HEK293 (cell line): Measurements from ENCODE around the gene GPR158.

Source experiments
- CTCF ChIA-PET: fragments of 350-600 bp; formaldehyde crosslinking; extraction: SDS; loops from one replicate; lab custom pipeline; 2021; ENCODE audit warnings: antibody characterized with exemption; lab: Yijun Ruan, JAX
- POLR2A ChIA-PET: fragments of 300-600 bp; formaldehyde crosslinking; extraction: SDS; loops from one replicate; lab custom pipeline; 2020; ENCODE audit warnings: antibody characterized with exemption, inconsistent platforms; lab: Yijun Ruan, JAX
- H3K27ac ChIP-seq: fragments of 200-500 bp; sonication (Bioruptor generic); 2 replicates; pipeline ENCODE4 v1.5.1; 2014; ENCODE audit warnings: low read depth, low read length, control low read depth, inconsistent platforms; ENCODE audit errors: extremely low read depth
- H3K36me3 ChIP-seq, 2 experiments: fragments of 200-500 bp in 1 of 2; sonication (Bioruptor generic) in 1 of 2; 1 replicate in 1 of 2; 2 replicates in 1 of 2; pipeline ENCODE4 v1.5.1; 2014 to 2017; ENCODE audit warnings: inconsistent platforms in 2 of 2, low read length in 2 of 2; ENCODE audit not compliant: control insufficient read depth in 2 of 2, insufficient read depth in 1 of 2
- H3K4me1 ChIP-seq: fragments of 200-500 bp; sonication (Bioruptor generic); 2 replicates; pipeline ENCODE4 v1.5.1; 2014; ENCODE audit warnings: mild to moderate bottlenecking, low read length, inconsistent platforms; ENCODE audit not compliant: control insufficient read depth, insufficient read depth
- H3K4me3 ChIP-seq: 2 replicates; pipeline ENCODE4 v1.5.1; 2011; ENCODE audit warnings: low read depth, mild to moderate bottlenecking, control low read depth, low read length, moderate library complexity
- H3K9me3 ChIP-seq: fragments of 200-500 bp; sonication (Bioruptor generic); 2 replicates; pipeline ENCODE4 v1.5.1; 2014; ENCODE audit warnings: low read depth, low read length, inconsistent platforms; ENCODE audit not compliant: control insufficient read depth, insufficient read depth
- GFI1B ChIP-seq: fragments of 450-650 bp; formaldehyde crosslinking; IDR thresholded peaks from 2 replicates; pipeline ENCODE4 v1.5.1; 2016; ENCODE audit warnings: missing biosample characterization, missing genetic modification characterization
- HOXD13 ChIP-seq: sonication (generic); formaldehyde crosslinking; IDR thresholded peaks from 2 replicates; pipeline ENCODE4 v1.8.0; 2022; ENCODE audit warnings: missing genetic modification reagents, borderline replicate concordance
- KLF1 ChIP-seq: fragments of 450-650 bp; formaldehyde crosslinking; IDR thresholded peaks from 2 replicates; pipeline ENCODE4 v1.5.1; 2016; ENCODE audit warnings: missing biosample characterization, missing genetic modification characterization
- KLF17 ChIP-seq: fragments of 450-650 bp; formaldehyde crosslinking; IDR thresholded peaks from 2 replicates; pipeline ENCODE4 v1.5.1; 2016; ENCODE audit warnings: missing biosample characterization, missing genetic modification characterization
- SCRT2 ChIP-seq: fragments of 450-650 bp; formaldehyde crosslinking; IDR thresholded peaks from 2 replicates; pipeline ENCODE4 v1.5.1; 2016; ENCODE audit warnings: missing biosample characterization, missing genetic modification characterization
- SP3 ChIP-seq: fragments of 450-650 bp; formaldehyde crosslinking; IDR thresholded peaks from 2 replicates; pipeline ENCODE4 v1.5.1; 2016; ENCODE audit warnings: missing biosample characterization, missing genetic modification characterization
- ZBTB21 ChIP-seq: fragments of 450-650 bp; formaldehyde crosslinking; IDR thresholded peaks from 2 replicates; pipeline ENCODE4 v1.5.1; 2017; ENCODE audit warnings: missing biosample characterization, missing genetic modification characterization
- ZFP69B ChIP-seq: fragments of 450-650 bp; formaldehyde crosslinking; IDR thresholded peaks from 2 replicates; pipeline ENCODE4 v1.5.1; 2016; ENCODE audit warnings: missing biosample characterization, missing genetic modification characterization
- ZNF112 ChIP-seq: fragments of 450-650 bp; formaldehyde crosslinking; IDR thresholded peaks from 2 replicates; pipeline ENCODE4 v1.5.0; 2017; ENCODE audit warnings: missing biosample characterization, missing genetic modification characterization
- ZNF16 ChIP-seq: fragments of 450-650 bp; formaldehyde crosslinking; IDR thresholded peaks from 2 replicates; pipeline ENCODE4 v1.5.1; 2016; ENCODE audit warnings: low read depth, missing biosample characterization, missing genetic modification characterization
- ZNF280C ChIP-seq: fragments of 450-650 bp; formaldehyde crosslinking; IDR thresholded peaks from 2 replicates; pipeline ENCODE4 v1.5.1; 2016; ENCODE audit warnings: missing biosample characterization, missing genetic modification characterization
- ZNF311 ChIP-seq: fragments of 450-650 bp; formaldehyde crosslinking; IDR thresholded peaks from 2 replicates; pipeline ENCODE4 v1.5.1; 2017; ENCODE audit warnings: missing biosample characterization, missing genetic modification characterization, borderline replicate concordance
- ZNF404 ChIP-seq: fragments of 450-650 bp; formaldehyde crosslinking; IDR thresholded peaks from 2 replicates; pipeline ENCODE4 v1.5.1; 2017; ENCODE audit warnings: missing biosample characterization, missing genetic modification characterization
- ZNF416 ChIP-seq: fragments of 450-650 bp; formaldehyde crosslinking; IDR thresholded peaks from 2 replicates; pipeline ENCODE4 v1.5.1; 2016; ENCODE audit warnings: missing biosample characterization, missing genetic modification characterization
- ZNF433 ChIP-seq: fragments of 450-650 bp; formaldehyde crosslinking; IDR thresholded peaks from 2 replicates; pipeline ENCODE4 v1.5.1; 2016; ENCODE audit warnings: missing biosample characterization, missing genetic modification characterization, low read depth
- ZNF624 ChIP-seq: fragments of 450-650 bp; formaldehyde crosslinking; IDR thresholded peaks from 2 replicates; pipeline ENCODE4 v1.5.1; 2017; ENCODE audit warnings: missing biosample characterization, missing genetic modification characterization
- ZNF629 ChIP-seq: fragments of 450-650 bp; formaldehyde crosslinking; IDR thresholded peaks from 2 replicates; pipeline ENCODE4 v1.5.1; 2017; ENCODE audit warnings: missing biosample characterization, missing genetic modification characterization
- ZNF654 ChIP-seq: fragments of 450-650 bp; formaldehyde crosslinking; IDR thresholded peaks from 2 replicates; pipeline ENCODE4 v1.5.1; 2016; ENCODE audit warnings: low read depth, missing biosample characterization, missing genetic modification characterization
- ZNF792 ChIP-seq: fragments of 450-650 bp; formaldehyde crosslinking; IDR thresholded peaks from 2 replicates; pipeline ENCODE4 v1.5.1; 2016; ENCODE audit warnings: missing biosample characterization, missing genetic modification characterization

GPR158 gene

GRCh38 chr10:25467881-25468280 is 293.1 kb downstream of the GPR158 start:
- ChIA-PET CTCF (interaction anchor here (0.7 kb wide), 1 partner anchor 131 kb away, joined by 3 read pairs; no protein-coding TSS in a partner anchor), POLR2A (no interaction called here)
- Histone ChIP-seq H3K4me3 (no peak overlapping the region), H3K9me3 (no peaks in the 10 kb centered on the region), H3K36me3 (no peaks in the 10 kb centered on the region), H3K27ac (no peak overlapping the region), H3K4me1 (no peaks in the 10 kb centered on the region)
- no peak for TF ChIP-seq KLF1 (tag by site-specific recombination)
- no peak for TF ChIP-seq ZNF624 (tag by site-specific recombination)
- no peak for TF ChIP-seq KLF17 (tag by site-specific recombination)
- TF ChIP-seq ZNF311 (tag by site-specific recombination), result no peak
- TF ChIP-seq ZNF16 (tag by site-specific recombination), result no peak
- TF ChIP-seq, all 188 proteins: peak for 0

- no peaks in the 10 kb centered on the region for H3K36me3 ChIP-seq
- TF ChIP-seq ZNF112, result no peak
- no peak for TF ChIP-seq ZNF280C (tag by site-specific recombination)
- TF ChIP-seq ZNF629 (tag by site-specific recombination), result no peak
- no peak for TF ChIP-seq ZNF433 (tag by site-specific recombination)
- no peak for TF ChIP-seq SP3 (tag by site-specific recombination)
- no peak for TF ChIP-seq ZNF404
- no peak for TF ChIP-seq ZNF654 (tag by site-specific recombination)
- no peak for TF ChIP-seq GFI1B (tag by site-specific recombination)
- TF ChIP-seq, all 188 proteins: peak for 0
- H3K4me3 ChIP-seq, result no peak overlapping the region
- ChIA-PET POLR2A (no interaction called here), CTCF (no interaction called here)
- H3K4me1 ChIP-seq, result no peaks in the 10 kb centered on the region
- H3K9me3 ChIP-seq, result no peaks in the 10 kb centered on the region
- H3K27ac ChIP-seq, result no peak overlapping the region
These were observed 306.7 kb downstream of the GPR158 start for GRCh38 chr10:25481467-25481866.

GRCh38 chr10:25483999-25484398 is 309.2 kb downstream of the GPR158 start:
- H3K4me3 ChIP-seq, result no peak overlapping the region
- TF ChIP-seq ZFP69B (tag by site-specific recombination), result no peak
- no peak for TF ChIP-seq HOXD13 (CRISPR knock-in tag)
- TF ChIP-seq ZBTB21 (tag by site-specific recombination), result no peak
- no peak for TF ChIP-seq ZNF416 (tag by site-specific recombination)
- no peak for TF ChIP-seq SCRT2 (tag by site-specific recombination)
- TF ChIP-seq ZNF792 (tag by site-specific recombination), result no peak
- TF ChIP-seq, all 188 proteins: peak for 0
- CTCF ChIA-PET, result no interaction called here
- POLR2A ChIA-PET, result no interaction called here
- Histone ChIP-seq H3K4me1 (no peaks in the 10 kb centered on the region), H3K9me3 (no peaks in the 10 kb centered on the region), H3K27ac (no peak overlapping the region), H3K36me3 (no peaks in the 10 kb centered on the region)
